ENCODE results near the gene FBXL20. TPM values are rescaled to one million over a fixed set of nuclear protein-coding genes. Genes with fewer than 3 reads are reported as not detected.

FBXL20 gene
- total and polyA plus RNA-seq, 9 of the 15 experiments (the other 6 are each of a cell fraction or from before 2014, with no cell fraction given): 1.8 to 15.1 (median 5.6) TPM

GRCh38 chr17:39334008-39334744, 67.2 kb downstream of the FBXL20 start (continued):
- TF ChIP-seq PHB2 (IDR thresholded peaks at IDR 0.05; ENCODE audit: low read depth) (peak; percentile 26; the same call in 1 of the 2 replicates), FOXO4 (CRISPR knock-in tag; IDR thresholded peaks at IDR 0.05) (0 out of 2 replicates have a peak, but pooled peaks have one; percentile 24), ZNF586 (CRISPR knock-in tag; conservative IDR thresholded peaks at IDR 0.05) (peak; percentile 86), SMARCA4 (IDR thresholded peaks at IDR 0.05) (peak; percentile 60), HLTF (IDR thresholded peaks at IDR 0.05) (0 out of 2 replicates have a peak, but pooled peaks have one; percentile 34), THRB (CRISPR knock-in tag; conservative IDR thresholded peaks at IDR 0.05) (peak; percentile 86; the same call in 1 of the 2 replicates), TCFL5 (CRISPR knock-in tag; conservative IDR thresholded peaks at IDR 0.05) (0 out of 2 replicates have a peak, but pooled peaks have one; percentile 42), ZNF695 (CRISPR knock-in tag; IDR thresholded peaks at IDR 0.05) (peak; percentile 93), HOMEZ (CRISPR knock-in tag; IDR thresholded peaks at IDR 0.05) (0 out of 2 replicates have a peak, but pooled peaks have one; percentile 68), ZNF507 (tag; conservative IDR thresholded peaks at IDR 0.05) (peak; percentile 32; the same call in 1 of the 2 replicates), CREB5 (CRISPR knock-in tag; IDR thresholded peaks at IDR 0.05) (peak; percentile 82)
